Superior temporal gyrus (tissue), 1 donor: Measurements from ENCODE around the gene AOPEP.
A peak's percentile ranks its signal among the peaks of the same experiment; 100 is the strongest.

ENCODE experiments used
- DNase-seq: peaks from one replicate; pipeline ENCODE4 v3.0.0-alpha.2; 2016; ENCODE audit errors: extremely low spot score

AOPEP gene

DNA sequence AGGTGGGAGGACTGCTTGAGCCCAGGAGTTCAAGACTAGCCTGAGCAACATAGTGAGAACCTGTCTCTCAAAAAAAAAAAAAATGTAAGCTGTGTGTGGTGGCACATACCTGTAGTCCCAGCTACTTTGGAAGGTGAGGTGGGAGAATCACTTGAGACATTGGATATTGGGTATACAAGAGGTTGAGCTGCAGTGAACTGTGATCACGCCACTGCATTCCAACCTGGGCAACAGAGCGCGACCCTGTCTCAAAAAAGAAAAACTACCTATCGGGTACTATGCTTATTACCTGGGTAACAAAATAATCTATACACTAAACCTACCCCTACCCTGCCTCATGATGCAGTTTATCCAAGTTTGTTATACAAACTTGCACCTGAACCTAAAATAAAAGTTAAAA, 64.9 kb downstream of the AOPEP start:
- DNase-seq, result no peak

DNA sequence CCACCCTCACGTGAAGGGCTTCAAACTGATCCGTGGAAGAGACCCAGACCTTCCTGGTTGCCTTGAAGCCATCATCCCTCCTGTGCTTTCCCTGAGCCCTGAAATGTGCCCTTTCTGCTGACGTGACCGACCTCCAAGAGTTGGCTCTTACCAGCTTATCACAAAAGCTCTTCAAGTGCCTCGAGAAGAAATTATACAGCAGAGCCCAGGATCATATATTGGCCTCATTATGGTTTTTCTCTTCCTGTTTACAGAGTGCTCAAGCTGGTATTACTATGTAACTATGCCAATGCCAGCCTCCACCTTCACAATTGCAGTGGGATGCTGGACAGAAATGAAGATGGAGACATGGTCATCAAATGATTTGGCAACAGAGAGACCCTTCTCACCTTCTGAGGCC, 66.0 kb downstream of the AOPEP start:
- DNase-seq, result no peak

DNA sequence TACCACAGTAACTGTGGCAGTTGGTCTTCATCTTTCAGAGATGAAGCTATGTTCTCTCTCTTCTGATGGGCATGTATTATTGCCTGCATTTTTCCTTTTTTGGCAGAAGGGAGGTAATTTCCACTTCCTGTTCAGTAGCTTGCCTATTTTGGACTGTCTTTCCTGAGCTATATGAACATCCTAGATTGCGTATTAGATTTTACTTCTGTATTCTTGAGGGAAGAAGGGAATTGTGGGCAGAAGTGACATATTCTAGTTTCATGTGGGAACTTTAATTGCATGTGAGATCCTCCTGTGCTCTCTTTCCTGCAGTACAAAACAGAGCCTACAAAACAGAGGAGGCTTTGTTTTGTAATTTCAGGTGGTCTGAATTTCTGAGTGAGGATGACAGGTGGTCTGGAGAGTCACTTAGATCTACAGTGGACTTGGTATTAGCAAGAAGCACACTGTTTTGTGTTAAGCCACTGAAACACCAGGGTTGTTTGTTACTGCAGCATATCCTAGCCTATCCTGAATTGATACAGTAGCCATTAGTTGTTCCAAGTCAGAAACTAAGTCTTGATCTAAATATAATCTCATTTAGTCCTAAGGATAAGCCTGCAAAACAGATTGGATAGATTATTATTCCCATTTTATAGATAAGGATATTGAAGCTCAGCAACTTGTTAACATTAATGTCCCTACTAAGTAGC, 68.1 kb downstream of the AOPEP start:
- no peak for DNase-seq

DNA sequence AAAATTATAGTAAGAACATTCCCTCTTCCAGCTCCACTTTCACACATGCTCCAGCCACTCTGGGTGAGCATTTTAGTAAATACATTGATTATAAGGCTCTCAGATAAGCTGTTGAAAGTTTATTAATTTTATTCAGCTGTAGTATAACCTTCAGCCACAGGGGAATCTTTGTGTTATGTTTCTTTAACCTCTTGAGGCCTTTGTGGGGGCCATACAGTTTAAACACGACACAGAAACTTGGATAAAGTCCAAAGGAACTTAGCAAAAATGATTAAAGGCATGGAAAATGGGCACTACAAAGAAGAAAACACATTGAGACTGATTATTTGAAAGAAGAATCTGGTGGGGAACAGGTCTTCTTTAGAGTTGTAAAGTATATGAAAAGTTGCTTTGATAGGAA, 70.2 kb downstream of the AOPEP start:
- DNase-seq, result no peak

DNA sequence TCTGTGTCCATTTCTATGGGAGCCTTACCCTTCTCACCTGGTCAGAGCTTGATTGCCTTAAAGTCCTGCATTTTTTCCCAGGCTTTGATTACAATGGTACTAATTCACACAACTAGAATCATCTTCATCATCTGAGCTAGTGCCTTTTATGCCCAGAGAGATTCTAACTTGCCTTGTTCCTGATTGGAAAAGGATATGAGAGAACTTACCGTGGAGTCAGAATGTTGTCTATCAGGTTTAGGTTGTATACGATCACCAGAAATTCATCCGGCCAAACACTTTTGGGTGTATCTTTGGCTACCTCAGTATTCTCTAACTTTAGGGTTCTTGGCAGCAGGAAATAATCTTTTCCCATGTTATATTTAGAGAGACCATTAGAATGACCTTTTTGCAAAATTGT, 71.7 kb downstream of the AOPEP start:
- no peak for DNase-seq

DNA sequence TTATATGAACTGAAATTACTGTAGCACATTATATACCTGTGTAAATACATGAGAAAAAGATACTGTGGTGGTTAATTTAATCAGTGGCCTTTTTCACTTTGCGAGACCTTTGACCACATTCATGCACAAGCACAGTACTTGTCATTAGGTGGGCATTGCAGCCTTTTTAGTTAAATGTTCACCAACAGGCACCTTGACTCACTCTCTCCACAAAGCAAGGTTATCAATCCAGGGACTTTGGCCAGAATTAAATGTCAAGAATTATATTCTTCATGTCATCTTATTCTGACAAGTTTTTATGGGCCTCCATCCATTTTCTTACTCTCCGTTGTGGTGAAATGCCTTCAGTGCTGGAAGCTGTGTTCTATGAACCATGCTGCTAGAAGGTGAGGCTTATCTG, 72.2 kb downstream of the AOPEP start:
- DNase-seq, result no peak

DNA sequence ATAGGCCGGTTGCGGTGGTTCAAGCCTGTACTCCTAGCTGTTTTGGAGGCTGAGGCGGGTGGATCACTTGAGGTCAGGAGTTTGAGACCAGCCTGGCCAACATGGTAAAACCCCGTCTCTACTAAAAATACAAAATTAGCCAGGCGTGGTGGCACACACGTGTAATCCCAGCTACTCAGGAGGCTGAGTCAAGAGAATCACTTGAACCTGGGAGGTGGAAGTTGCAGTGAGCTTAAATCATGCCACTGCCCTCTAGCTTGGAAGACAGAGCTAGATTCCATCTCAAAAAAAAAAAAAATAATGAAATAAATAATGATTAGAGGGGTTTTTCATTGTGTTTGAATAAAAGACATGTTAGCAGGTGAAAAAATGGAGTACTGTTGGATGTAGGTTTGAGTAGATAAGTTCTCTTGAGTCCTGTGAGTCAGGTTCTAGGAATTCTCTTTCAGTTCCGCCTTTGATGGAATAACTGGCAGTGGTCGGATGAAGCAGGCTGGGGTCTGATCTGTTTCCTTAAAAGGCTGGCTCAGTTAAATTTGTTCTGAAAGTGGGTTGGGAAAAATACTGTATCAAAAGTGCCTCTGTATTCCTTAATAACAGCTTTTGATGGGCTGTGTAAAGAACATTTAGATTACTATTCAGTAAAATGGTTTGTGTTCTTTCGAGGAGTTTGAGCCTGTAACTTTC, 73.2 kb downstream of the AOPEP start:
- no peak for DNase-seq

DNA sequence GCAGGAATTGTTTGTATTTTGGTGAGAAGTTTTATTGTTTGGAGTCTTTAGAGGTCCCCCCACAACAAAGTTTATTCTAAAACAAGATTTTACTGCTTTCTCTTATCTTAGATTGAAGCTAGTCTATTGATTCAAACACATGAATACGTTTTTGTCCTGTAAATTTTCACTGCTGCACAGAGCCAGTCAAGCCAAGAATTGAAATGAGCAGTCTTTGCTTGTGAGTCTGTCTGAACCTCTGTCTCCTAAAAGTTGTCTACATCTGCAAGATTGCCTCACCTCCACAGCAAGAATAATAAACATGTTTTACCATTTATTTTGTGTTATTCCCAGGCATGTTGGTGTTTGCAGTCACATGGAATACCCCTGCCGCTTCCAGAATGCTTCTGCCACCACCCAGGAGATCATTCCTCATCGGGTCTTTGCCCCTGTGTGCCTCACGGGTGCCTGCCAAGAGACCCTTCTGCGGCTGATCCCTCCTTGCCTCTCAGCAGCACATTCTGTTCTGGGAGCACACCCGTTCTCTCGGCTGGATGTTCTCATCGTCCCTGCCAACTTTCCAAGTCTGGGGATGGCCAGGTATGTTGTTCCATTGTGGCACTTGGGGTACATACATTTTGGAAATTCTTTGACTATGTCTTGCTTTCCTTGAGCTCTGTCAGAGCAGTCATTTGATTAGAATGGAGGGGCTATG, 74.1 kb downstream of the AOPEP start:
- DNase-seq, result no peak

DNA sequence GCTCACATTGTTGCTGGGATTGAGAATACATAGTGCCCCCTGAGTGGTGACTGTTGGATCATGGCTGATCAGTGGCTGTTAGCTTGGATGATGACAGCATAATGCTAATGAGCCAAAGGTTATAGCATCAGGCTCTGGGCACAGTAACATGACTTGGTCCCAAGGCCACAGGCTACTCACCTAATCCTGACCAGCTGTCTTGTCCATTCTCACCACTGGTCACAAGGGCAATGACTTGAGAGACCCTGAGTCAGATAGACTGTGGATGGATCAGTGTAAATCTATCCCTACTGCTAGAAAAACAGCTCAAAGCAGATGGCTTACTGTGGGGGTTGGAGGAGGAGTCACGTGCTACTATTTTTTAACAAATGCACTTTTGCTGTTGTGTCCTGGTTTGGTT, 74.7 kb downstream of the AOPEP start:
- DNase-seq, result peak; percentile 29

DNA sequence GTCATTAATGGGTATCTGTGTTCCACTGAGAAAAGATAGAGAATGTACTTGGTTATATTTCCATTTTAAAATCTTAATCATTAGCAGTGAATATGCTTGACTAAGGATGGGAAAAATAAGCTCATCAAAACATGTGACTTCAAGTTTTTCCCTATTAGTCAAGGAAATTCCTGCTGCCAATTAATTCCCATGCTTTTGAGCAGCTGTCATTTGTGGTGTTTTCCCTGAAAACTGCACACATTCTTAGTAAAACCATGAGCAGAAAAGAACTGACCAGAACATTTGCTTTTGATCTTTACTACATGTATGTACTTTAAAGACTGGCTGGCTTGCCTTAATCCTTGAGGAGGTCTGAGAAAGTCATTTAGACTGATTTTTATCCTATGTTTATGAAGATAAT, 75.2 kb downstream of the AOPEP start:
- peak; percentile 30 for DNase-seq

DNA sequence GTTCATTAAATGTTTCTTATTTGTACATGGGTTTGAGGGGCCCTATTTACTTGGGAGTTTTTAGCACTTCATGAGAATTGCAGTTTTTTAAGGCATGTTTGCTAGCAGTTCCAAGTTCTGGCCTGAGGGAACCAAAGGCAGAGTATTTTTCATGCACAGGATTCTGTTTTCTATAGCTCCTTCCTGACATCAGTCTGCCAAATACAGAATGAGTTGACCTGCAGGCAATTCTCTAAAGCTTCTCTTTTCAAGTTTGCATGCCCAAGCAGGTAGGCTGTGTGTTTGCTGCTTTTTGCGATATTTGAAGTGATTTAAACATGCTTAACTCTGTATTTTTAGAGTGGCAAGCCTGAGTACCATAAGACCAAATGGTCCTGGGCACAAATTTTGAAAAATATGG, 75.8 kb downstream of the AOPEP start:
- peak; percentile 16 for DNase-seq

DNA sequence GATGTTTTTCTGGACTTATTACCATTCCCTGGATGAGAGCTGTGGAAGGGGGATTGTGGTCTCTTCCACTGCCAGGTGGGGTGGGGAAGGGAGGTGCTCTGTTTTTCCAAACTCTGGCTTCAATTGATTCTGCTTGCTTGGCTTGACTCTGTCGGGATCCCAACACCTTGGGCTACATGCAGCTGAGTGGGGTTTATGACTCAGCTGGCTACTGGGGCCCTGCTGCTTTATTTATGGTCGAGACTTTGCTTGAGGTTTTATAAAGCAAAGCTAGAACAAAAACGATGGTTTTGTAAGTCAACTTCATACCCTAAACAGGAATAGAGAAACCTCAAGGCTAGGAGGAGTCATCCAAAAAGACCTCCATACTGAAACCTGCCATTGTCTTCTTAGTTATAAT, 76.3 kb downstream of the AOPEP start:
- no peak for DNase-seq

DNA sequence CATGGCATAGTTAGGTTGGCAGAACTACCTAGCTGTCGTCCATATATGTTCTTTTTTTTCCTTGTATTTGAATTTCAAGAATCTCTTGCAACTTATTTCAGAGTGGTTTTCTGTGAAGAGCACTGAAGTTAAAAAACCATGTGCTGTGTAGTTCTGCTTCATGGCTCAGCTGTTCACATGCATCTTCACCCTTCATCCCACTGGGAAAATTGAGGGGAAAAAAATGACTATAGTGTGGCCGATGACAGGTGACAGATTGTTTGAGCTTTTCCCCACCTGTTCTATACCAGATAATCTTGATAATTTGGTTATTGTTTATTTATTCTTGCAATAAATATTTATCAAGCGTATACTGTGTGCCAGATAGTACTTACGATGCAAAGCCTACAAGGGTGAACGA, 77.8 kb downstream of the AOPEP start:
- no peak for DNase-seq

DNA sequence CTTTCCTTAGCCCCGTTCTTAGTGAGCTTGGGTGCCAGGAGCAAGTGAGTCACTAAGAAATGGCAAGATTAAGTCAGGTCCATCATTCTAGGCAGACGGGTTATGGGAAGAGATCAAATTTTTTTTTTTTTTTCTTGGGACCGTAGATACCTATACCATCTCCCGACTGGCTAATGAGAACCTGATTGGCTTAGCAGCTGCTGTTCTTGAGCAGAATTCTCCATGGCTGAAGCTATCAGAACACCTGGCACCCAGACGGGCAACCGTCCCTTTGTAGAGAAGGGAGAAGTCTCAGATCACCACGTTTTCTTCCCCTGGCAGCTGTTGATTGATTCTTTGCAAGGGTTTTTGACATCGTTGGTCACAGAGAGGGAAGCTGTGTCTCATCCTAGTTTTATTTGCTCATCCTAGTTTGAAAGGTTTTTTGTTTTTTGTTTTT, 78.6 kb downstream of the AOPEP start:
- DNase-seq, result no peak

DNA sequence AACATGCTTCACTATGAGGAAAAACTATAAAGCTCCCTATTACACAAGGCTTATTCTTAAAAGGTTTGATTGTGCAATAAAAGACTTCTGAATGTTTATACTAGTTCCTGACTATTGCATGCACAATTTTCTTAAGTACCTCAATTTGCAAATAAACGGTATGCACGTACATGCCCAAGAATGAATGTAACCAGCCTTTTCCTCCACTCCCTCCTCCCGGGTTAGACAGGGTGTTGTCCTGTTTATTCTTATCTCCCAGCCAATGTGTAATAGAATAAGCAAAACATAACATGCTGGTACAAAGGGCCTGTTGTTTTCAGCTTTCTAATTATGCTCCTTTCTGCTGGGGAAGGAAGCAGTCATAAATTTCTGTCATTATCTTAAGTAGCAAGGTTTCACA, 79.1 kb downstream of the AOPEP start:
- DNase-seq, result peak; percentile 61

DNA sequence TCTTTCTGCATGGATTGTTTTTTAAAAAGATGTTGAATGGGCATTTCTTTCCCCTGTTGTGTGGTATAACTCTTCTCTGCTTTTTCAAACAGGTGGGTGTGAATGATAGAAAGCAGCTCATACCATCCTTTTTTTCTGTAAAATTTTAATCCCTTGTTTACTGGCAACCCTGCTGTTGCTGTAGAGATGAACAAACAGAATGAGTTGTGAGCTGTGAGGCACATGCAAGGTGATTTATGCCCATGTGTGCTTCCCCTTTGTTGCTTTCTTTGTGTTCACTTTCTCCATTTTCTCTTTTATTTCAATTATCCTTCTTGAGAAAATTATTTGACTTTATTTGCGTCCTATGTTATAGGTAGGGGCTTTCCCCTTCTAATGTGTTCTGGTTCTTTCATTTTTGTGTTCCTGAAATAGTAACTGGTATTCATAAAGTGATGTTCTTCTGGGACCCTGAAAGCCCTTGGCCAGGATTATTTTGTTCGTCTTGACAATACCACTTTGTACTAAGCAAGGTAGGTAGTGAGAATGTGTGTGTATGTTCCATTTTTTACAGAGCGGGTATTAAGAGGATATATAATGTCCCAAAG, 79.9 kb downstream of the AOPEP start:
- no peak for DNase-seq

DNA sequence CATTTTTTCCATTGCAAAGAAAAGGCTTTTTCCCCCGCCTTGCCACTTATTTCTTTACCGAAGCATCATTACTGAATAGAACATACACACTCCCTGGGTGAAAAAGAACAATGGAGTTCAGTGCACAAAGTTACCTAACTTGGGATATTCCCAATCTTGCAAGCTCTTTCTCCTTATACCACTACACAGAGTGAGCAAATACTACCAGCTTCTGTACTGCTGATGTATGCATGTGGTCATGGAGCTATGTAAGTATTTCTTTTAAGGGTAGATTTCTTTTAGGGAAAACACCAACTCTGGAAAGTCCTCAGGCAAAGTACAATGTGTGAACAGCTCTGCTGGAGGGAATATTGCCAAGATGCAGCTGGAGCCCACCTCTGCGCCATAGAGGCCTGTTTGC, 81.1 kb downstream of the AOPEP start:
- DNase-seq, result no peak

DNA sequence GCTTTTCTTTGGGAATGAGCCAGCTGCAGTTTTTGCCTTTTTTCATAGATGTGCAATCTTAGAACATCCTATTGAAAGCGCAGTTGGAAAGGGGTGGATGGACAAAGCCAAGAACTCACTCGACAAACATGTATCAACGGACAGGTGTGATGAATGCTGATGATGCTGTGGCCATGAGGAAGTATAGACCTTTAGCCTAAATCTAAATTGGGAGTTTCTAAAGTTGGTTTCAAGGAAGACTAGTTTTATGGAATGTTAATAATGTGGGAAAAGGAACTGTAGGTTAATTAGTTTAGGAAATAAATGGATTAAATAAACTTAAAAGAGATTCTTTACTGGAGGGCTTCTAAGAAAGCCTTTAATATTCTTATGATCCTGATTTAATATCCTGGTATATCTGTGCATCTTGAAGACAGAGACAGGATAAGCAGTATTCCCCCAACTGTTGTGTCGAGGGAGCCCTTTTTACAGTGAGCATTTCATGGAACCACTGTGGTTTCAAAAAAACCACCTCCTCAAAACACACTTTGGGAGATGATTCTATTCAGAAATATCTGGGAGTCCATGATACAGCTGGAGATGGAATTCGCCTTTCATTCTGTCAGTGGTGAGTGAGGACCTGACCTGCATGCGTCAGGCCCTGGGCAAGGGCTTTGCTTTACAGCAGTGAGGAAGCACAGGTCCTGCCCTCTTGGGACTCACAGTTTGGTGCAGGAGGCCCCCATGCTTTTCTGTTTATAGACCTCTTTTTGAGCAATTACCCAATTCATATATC, 82.6 kb downstream of the AOPEP start:
- DNase-seq, result no peak

DNA sequence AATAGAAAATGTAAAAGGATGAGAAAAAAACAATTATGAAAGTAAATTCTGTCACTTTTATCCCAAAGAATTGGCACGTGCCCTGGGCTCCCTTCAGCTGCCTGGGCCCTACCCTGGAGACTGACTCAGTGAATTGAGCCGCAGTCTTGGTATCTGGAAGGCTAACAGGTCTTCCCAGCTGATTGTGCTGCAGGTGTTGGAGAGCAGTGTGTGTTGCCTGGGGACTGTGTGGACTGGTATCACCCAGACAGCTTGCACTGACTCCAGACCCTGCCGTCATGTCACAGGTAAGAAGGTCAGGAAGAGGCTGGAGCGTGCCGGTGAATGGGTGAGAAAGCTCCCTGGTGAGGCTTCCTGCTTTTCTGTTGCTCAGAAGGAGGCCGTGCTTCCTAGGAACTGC, 83.3 kb downstream of the AOPEP start:
- no peak for DNase-seq

DNA sequence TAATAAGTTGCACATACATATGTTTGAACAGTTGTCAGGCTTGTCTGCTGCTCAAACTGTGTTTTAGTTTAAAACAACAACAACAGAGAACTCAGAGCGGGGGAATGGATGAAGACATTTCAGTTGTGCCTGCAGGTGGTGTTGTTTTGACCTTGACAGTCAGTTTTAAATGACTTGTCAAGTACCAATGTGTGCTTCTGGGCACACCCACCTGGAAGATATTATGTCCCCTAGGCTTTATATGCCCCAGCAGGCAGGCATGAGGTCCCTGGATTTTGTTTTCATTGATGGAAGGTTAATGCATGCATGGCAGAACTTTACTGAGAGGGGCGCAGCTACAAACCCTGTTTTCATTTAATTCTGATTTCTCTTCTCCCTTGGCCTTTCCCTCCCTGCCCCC, 84.6 kb downstream of the AOPEP start:
- no peak for DNase-seq

DNA sequence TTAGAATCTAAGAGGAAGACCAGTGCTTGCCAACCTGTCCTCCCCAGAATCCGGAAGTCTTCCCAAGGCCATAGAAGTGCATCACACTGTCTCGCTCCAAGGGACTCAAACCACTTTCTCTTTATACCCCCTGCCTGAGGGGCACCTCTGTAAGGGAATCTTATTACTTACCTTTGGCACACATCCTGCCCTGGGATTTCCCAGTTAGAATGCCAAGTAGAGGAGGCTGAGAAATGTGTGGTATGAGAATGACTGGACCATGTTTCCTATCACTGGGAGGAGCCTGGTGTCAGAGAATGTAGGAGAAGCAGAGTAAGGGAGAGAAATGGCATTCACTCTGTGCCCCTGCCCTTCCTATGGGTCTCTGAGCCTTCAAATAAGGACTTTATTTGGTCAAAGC, 85.8 kb downstream of the AOPEP start:
- no peak for DNase-seq

DNA sequence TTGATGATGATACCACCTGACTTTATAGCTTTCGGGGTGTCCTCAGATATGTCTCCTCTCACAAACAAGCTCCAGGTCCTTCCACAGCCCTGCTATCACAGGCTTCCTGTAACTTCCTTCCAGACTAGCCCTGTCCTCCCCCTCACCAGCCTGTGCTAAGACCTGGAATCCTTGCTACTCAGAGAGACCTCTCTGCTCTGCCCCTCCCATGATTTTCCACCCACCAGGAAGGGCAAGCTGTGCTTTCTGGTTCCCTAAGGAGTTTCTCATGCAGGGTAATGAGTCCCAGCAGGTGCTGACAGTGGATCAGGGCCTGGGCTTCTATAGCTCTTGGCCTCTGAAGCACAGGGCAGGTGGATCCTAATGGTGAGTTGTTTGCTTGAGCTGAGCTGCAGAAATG, 86.9 kb downstream of the AOPEP start:
- no peak for DNase-seq
